HepG2 (cell line): ENCODE data around the gene CACNA1H. TPM values are rescaled to one million over a fixed set of nuclear protein-coding genes. Genes with fewer than 3 reads are reported as not detected.

Experiments
- DNMT3B ChIP-seq: conservative IDR thresholded peaks from 2 replicates; pipeline ENCODE4 v1.6.1; 2016; ENCODE audit warnings: missing biosample characterization, control low read depth
- ERF ChIP-seq: IDR thresholded peaks from 2 replicates; pipeline ENCODE4 v1.6.1; 2018; ENCODE audit warnings: missing biosample characterization, missing genetic modification reagents
- GATAD2A ChIP-seq: IDR thresholded peaks from 2 replicates; pipeline ENCODE4 v1.6.1; 2016
- HMGXB4 ChIP-seq, 2 experiments: sonication (generic) in 1 of 2; formaldehyde crosslinking in 1 of 2; IDR thresholded peaks; 2 replicates each; pipeline versions ENCODE4 v1.4.0 to v1.6.1; 2018 to 2020; ENCODE audit warnings: missing genetic modification reagents in 2 of 2, borderline replicate concordance in 1 of 2, low read depth in 1 of 2, mild to moderate bottlenecking in 1 of 2, missing biosample characterization in 1 of 2
- KDM3A ChIP-seq: IDR thresholded peaks from 2 replicates; pipeline ENCODE4 v1.6.1; 2018; ENCODE audit warnings: low read depth, missing compliant biosample characterization
- MAX ChIP-seq: IDR thresholded peaks from 2 replicates; pipeline ENCODE4 v1.6.1; 2012; ENCODE audit warnings: inconsistent platforms
- MIER3 ChIP-seq: IDR thresholded peaks from 2 replicates; pipeline ENCODE4 v1.6.1; 2016; ENCODE audit warnings: missing compliant biosample characterization, borderline replicate concordance
- MNT ChIP-seq: fragments of 450-650 bp; IDR thresholded peaks from 2 replicates; pipeline ENCODE4 v1.6.1; 2016
- PATZ1 ChIP-seq: sonication (generic); formaldehyde crosslinking; IDR thresholded peaks from 2 replicates; pipeline ENCODE4 v1.4.0; 2020; ENCODE audit warnings: missing genetic modification reagents
- ZBTB26 ChIP-seq: IDR thresholded peaks from 2 replicates; pipeline ENCODE4 v1.6.1; 2016; ENCODE audit warnings: missing compliant biosample characterization, missing genetic modification reagents, borderline replicate concordance
- ZBTB7B ChIP-seq: sonication (generic); formaldehyde crosslinking; IDR thresholded peaks from 2 replicates; pipeline ENCODE4 v1.4.0; 2020; ENCODE audit warnings: missing genetic modification reagents
- ZNF234 ChIP-seq: sonication (generic); formaldehyde crosslinking; conservative IDR thresholded peaks from 2 replicates; pipeline ENCODE4 v1.5.1; 2020; ENCODE audit warnings: mild to moderate bottlenecking, missing genetic modification reagents
- ZNF549 ChIP-seq: sonication (generic); formaldehyde crosslinking; IDR thresholded peaks from 2 replicates; pipeline ENCODE4 v1.5.0; 2020; ENCODE audit warnings: missing genetic modification reagents
- ZNF580 ChIP-seq: IDR thresholded peaks from 2 replicates; pipeline ENCODE4 v1.6.1; 2016; ENCODE audit warnings: low read depth, borderline replicate concordance
- polyA plus RNA-seq, 8 experiments: library from polyadenylated mRNA; depleted of rRNA in 3 of 8; stranded (reverse) in 7 of 8; unstranded in 1 of 8; fragments of >200 nt; fragmentation: Illumina TruSeq in 4 of 8; extraction: Trizol in 4 of 8; gene quantifications; 2 replicates each; pipeline versions ENCODE4 v1.2.1 to v1.2.3, GENCODE V29; 2011 to 2016; ENCODE audit warnings: low read depth in 4 of 8, missing spikeins in 1 of 8, mixed read lengths in 1 of 8; ENCODE audit not compliant: insufficient read depth in 1 of 8
- total RNA-seq, 5 experiments: library from RNA; depleted of rRNA; stranded (reverse); fragments of >200 nt; fragmentation: Illumina TruSeq; extraction: Trizol; gene quantifications; 2 replicates each; pipeline ENCODE4 v1.2.3, GENCODE V29; 2016; ENCODE audit warnings: low read depth in 1 of 5
- TF ChIP-seq, protein P1 (sequence below): sonication (generic); formaldehyde crosslinking; IDR thresholded peaks from 2 replicates; pipeline ENCODE4 v1.5.1; 2020; ENCODE audit warnings: mild to moderate bottlenecking, missing genetic modification reagents, moderate library complexity
- TF ChIP-seq, protein P2 (sequence below): sonication (generic); formaldehyde crosslinking; IDR thresholded peaks from 2 replicates; pipeline ENCODE4 v1.5.0; 2020; ENCODE audit warnings: missing genetic modification reagents, mild to moderate bottlenecking, borderline replicate concordance

CACNA1H gene
- total and polyA plus RNA-seq, 2 of the 13 experiments (the other 11 are each of a cell fraction or from before 2014, with no cell fraction given), result 0.40 to 1.8 TPM

GRCh38 chr16:1184156-1184868 lies 31.4 kb downstream of the CACNA1H start (continued):
- TF ChIP-seq, protein P1, sequence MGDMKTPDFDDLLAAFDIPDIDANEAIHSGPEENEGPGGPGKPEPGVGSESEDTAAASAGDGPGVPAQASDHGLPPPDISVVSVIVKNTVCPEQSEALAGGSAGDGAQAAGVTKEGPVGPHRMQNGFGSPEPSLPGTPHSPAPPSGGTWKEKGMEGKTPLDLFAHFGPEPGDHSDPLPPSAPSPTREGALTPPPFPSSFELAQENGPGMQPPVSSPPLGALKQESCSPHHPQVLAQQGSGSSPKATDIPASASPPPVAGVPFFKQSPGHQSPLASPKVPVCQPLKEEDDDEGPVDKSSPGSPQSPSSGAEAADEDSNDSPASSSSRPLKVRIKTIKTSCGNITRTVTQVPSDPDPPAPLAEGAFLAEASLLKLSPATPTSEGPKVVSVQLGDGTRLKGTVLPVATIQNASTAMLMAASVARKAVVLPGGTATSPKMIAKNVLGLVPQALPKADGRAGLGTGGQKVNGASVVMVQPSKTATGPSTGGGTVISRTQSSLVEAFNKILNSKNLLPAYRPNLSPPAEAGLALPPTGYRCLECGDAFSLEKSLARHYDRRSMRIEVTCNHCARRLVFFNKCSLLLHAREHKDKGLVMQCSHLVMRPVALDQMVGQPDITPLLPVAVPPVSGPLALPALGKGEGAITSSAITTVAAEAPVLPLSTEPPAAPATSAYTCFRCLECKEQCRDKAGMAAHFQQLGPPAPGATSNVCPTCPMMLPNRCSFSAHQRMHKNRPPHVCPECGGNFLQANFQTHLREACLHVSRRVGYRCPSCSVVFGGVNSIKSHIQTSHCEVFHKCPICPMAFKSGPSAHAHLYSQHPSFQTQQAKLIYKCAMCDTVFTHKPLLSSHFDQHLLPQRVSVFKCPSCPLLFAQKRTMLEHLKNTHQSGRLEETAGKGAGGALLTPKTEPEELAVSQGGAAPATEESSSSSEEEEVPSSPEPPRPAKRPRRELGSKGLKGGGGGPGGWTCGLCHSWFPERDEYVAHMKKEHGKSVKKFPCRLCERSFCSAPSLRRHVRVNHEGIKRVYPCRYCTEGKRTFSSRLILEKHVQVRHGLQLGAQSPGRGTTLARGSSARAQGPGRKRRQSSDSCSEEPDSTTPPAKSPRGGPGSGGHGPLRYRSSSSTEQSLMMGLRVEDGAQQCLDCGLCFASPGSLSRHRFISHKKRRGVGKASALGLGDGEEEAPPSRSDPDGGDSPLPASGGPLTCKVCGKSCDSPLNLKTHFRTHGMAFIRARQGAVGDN (CRISPR knock-in tag), result peak; percentile 81
- TF ChIP-seq HMGXB4 (CRISPR knock-in tag; IDR thresholded peaks at IDR 0.05; ENCODE audit: borderline replicate concordance in 1 of 2, low read depth in 1 of 2) (0 out of 4 replicates have a peak, but pooled peaks of 1 of the 2 experiments have one; percentile 38), PATZ1 (CRISPR knock-in tag) (peak; percentile 38; the same call in 1 of the 2 replicates), ZNF549 (CRISPR knock-in tag) (no peak), MNT (peak; percentile 90), MAX (peak; percentile 87), MIER3 (no peak), DNMT3B (CRISPR knock-in tag) (no peak), GATAD2A (CRISPR knock-in tag) (peak; percentile 54; the same call in 1 of the 2 replicates), ZBTB26 (CRISPR knock-in tag) (peak; percentile 78; the same call in 1 of the 2 replicates), KDM3A (no peak), ERF (CRISPR knock-in tag) (peak; percentile 35; the same call in 1 of the 2 replicates), ZNF234 (CRISPR knock-in tag) (no peak), ZBTB7B (no peak), ZNF580 (CRISPR knock-in tag) (0 out of 2 replicates have a peak, but pooled peaks have one; percentile 50)
- TF ChIP-seq, protein P2, sequence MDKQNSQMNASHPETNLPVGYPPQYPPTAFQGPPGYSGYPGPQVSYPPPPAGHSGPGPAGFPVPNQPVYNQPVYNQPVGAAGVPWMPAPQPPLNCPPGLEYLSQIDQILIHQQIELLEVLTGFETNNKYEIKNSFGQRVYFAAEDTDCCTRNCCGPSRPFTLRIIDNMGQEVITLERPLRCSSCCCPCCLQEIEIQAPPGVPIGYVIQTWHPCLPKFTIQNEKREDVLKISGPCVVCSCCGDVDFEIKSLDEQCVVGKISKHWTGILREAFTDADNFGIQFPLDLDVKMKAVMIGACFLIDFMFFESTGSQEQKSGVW (CRISPR knock-in tag), result no peak
